ENCODE results near the gene KIF22.

KIF22 gene

DNA sequence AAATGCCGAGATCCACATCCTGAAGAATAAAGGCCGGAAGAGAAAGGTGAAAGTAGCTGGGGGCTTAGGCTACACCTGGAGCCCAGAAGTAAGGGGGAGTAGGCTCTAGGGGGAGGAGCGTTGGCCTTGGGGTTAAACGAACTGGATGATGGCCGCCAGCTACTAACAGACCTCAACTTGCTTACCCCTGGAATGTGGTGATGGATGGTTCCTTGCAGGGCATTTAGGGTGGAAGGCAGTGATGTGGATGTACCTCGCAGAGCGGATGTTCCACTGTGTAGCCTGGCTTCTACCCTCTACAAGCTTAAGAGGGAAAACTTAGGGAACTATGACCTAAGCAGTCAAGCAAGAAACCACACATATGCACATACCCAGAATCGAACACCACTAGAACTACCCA lies 13.5 kb downstream of the KIF22 start:
- no peak for DNase-seq (ENCODE audit: low read depth)

DNA sequence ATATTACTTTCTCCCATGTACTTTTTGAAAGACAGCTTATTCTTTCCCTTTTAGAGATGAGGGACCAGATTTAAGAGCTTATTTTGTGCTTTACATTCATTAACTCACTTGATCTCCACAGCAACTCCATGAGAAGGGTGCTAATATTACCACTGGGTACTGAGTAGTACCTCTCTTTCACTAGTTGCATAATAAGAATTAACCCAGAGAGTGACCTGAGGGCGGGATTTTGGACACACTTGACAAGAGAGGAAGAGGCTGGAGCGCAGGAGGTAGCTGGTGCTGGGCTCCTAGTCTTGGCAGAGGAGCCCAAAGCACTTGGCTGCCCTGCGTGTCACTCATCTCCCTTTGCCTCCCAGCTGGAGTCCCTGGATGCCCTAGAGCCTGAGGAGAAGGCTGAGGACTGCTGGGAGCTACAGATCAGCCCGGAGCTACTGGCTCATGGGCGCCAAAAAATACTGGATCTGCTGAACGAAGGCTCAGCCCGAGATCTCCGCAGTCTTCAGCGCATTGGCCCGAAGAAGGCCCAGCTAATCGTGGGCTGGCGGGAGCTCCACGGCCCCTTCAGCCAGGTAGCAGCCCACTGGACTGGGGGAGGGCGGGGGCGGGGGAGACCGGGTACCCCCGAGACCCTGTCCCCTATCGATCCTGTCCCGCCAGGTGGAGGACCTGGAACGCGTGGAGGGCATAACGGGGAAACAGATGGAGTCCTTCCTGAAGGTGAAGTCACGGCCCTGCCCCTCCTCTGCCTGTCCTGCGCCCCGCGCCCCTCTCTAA lies 14.1 kb downstream of the KIF22 start:
- no peak for DNase-seq (ENCODE audit: low read depth)

DNA sequence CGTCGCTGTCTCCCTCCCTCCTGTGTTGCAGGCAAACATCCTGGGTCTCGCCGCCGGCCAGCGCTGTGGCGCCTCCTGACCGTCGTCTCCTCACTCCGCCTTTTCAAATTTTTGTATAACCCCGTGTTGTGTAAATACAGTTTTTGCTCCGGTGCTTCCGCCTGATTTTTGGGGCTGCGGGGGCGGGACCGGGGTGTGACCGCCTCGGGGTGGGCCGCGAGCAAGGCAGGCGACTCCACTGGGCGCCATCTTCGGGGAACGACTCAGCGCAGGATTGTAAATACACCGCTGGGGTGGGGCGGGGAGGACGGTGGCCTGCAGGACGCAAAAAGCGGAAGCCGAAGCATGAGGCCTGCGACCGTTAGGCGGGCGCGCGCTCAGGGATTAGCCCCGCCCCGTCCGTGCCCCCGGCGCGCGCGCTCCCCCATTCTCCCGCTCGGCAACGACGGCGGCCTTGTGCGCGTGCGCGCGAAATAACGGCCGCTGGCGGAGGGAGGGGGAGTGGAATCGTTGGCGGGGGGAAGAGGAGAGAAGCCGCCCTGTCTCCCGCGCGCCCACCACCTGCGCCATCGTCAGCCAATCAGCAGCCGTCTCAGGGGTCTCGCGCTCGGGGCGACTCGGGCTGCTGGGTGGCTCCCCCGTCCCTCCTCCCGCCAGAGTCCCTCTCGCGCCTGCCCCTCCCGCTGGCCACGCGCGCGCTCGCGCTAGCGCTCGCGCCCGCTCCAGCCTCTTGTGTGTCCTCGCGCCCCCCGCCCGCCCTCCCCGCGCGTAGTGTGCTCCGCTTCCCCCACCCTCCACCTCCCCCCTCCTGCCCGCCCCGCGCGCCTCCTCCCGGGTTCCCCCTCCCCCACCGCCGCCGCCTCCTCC lies 14.9 kb downstream of the KIF22 start:
- DNase-seq (ENCODE audit: low read depth) = peak; percentile 86

DNA sequence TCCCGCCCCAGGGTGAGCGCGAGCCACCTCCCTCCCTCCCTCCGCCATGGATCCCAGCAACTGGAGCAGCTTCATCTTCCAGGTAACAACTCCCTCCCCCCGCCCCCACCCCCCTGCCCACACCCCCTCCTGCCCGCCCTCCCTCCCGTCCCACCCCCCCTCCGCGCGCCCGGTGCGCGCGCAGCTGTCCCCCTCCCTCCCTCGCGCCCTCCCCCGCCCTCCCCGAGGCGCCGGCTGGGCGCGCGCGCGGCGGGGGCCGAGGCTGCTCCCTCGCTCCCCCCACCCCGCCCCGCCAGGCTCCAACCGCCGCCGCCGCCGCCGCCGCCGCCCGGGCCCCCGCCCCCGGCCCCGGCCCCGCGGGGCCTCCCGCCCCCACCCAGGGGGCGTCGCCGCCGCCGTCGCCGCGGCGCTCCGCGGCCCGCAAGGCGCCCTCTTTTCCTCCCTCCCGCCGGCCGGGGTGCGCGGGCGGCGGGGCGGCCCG lies 15.6 kb downstream of the KIF22 start, which contains the start of gene MAZ:
TSS of gene MAZ (plus strand) at position 431 of the 481 bp plus-strand sequence. CDS start 173 bp downstream, outside the sequence.
- no peak for DNase-seq (ENCODE audit: low read depth)

DNA sequence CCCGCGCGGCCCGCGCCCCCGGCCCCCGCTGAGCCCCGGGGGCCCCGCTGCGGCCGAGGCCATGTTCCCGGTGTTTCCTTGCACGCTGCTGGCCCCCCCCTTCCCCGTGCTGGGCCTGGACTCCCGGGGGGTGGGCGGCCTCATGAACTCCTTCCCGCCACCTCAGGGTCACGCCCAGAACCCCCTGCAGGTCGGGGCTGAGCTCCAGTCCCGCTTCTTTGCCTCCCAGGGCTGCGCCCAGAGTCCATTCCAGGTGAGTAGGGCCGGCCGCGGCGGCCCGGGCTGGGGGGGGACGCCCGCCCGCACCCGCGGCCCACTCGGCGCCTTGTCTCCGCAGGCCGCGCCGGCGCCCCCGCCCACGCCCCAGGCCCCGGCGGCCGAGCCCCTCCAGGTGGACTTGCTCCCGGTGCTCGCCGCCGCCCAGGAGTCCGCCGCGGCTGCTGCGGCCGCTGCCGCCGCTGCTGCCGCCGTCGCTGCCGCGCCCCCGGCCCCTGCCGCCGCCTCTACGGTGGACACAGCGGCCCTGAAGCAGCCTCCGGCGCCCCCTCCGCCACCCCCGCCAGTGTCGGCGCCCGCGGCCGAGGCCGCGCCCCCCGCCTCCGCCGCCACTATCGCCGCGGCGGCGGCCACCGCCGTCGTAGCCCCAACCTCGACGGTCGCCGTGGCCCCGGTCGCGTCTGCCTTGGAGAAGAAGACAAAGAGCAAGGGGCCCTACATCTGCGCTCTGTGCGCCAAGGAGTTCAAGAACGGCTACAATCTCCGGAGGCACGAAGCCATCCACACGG lies 16.3 kb downstream of the KIF22 start:
- no peak for DNase-seq (ENCODE audit: low read depth)

DNA sequence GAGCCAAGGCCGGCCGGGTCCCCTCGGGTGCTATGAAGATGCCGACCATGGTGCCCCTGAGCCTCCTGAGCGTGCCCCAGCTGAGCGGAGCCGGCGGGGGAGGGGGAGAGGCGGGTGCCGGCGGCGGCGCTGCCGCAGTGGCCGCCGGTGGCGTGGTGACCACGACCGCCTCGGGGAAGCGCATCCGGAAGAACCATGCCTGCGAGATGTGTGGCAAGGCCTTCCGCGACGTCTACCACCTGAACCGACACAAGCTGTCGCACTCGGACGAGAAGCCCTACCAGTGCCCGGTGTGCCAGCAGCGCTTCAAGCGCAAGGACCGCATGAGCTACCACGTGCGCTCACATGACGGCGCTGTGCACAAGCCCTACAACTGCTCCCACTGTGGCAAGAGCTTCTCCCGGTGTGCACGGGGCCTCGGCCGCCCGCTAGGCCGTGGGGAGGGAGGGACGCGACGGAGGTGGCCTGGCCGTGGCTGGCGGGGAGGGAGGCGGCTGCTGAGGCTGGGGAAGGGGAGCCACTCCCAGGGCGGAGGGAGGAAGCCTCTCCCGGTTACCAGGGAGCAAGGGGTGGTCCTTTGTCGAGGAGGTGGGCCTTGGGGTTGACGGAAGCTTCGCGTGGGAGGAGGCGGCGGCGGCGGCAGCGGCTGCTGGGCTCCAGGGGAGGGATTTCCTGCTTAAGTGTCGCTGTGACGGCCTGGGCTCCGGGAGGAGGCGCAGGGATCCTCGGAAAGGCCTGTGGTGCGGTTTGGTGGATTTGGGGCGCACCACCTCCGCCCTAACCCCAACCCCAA lies 17.1 kb downstream of the KIF22 start:
- DNase-seq (ENCODE audit: low read depth) = no peak

DNA sequence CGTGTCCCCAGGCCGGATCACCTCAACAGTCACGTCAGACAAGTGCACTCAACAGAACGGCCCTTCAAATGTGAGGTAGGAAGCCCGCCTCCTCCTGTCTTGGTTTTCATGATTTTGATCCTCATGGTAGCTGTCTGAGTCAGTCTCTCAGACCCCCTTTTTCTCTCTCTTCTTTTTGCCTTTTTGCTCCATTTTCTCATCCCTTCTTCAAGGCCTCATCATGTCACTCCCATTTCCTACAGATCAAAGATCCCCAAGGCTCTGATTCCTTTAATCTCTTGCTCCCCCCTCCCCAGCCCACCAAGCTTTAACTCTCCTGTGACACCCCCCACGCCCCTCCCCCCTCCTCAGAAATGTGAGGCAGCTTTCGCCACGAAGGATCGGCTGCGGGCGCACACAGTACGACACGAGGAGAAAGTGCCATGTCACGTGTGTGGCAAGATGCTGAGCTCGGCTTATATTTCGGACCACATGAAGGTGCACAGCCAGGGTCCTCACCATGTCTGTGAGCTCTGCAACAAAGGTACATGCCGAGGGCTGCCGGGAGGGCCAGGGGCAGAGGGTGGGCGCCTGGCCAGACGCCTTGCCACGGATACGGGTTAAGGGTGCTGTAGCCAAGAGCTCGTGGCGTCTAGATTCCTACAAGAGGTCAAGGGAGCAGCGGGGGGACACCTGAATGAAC lies 17.8 kb downstream of the KIF22 start:
- DNase-seq (ENCODE audit: low read depth) = no peak

DNA sequence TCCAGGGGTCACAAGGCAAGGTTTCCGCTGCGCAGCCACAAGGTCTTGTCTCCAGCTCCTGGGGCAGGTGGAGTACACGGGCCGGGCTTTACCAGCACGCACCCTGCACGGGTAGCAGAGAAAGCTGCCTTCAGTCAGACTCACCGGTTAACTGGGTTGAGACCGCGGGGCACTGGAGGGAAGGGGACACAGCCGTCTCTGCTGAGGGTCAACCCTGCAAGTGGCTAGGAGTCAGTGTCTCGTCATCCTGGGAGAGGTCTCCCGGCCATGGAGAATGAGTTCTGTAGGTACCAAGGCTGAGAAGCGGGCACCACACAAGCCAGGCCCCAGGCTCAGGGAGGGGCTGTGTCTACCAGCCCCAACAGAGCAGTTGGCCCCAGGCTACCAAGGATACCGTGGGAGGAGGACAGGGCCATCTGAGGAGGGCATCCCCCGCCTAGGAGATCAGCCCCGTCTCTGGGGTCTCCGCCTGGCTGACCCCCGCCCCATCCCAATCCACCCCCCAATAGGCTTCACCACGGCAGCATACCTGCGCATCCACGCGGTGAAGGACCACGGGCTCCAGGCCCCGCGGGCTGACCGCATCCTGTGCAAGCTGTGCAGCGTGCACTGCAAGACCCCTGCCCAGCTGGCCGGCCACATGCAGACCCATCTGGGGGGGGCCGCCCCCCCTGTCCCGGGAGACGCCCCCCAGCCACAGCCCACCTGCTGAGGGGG lies 18.6 kb downstream of the KIF22 start:
- no peak for DNase-seq (ENCODE audit: low read depth)

DNA sequence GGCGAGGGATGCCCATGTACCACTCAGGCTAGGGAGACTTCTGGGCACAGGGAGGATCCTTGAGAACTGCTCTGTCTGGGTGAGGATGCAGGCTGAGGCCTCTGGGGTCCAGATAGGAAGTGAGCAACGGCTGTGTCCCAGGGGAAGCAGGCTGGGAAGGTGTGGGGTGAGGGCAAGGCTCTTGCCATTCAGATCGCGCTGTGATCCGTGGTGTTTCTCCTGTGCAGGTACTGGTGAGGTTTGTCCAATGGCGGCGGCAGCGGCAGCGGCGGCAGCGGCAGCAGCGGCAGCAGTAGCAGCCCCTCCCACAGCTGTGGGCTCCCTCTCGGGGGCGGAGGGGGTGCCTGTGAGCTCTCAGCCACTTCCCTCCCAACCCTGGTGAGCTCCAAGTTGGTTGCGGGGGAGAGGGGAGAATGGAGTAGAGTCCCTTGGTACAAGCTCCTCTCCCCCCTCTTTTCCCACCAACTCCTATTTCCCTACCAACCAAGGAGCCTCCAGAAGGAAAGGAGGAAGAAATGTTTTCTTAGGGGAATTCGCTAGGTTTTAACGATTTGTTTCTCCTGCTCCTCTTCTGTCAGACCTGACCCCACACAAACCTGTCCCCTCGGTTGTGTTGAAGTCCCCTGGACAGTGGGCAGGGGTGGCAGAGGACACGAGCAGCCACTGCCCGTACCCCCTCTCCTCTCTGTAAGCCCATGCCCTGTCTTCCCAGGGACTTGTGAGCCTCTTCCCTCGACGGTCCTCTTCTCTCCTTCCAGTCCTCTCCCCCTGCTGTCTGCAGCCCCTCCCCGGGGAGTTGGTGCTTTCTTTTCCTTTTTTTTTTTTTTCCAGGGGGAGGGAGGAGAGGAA lies 19.5 kb downstream of the KIF22 start:
- no peak for DNase-seq (ENCODE audit: low read depth)

DNA sequence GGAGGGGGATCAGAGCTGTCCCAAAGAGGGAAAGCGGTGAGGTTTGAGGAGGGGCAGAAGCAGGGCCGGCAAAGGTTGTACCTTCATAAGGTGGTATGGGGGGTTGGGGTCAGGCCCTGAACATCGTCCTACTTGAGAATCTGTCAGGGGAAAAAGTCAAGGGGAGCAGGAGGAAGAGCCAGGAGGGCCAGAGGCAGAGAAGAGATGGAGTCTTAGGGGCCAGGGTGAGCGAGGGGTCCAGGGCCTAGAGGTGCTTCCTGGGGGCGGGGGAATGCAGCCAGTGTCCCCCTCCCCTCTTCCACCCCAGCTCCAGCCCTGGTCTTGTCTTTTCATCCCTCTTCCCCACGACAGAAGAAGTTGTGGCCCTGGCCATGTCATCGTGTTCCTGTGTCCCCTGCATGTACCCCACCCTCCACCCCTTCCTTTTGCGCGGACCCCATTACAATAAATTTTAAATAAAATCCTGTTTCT lies 20.2 kb downstream of the KIF22 start:
- no peak for DNase-seq (ENCODE audit: low read depth)

DNA sequence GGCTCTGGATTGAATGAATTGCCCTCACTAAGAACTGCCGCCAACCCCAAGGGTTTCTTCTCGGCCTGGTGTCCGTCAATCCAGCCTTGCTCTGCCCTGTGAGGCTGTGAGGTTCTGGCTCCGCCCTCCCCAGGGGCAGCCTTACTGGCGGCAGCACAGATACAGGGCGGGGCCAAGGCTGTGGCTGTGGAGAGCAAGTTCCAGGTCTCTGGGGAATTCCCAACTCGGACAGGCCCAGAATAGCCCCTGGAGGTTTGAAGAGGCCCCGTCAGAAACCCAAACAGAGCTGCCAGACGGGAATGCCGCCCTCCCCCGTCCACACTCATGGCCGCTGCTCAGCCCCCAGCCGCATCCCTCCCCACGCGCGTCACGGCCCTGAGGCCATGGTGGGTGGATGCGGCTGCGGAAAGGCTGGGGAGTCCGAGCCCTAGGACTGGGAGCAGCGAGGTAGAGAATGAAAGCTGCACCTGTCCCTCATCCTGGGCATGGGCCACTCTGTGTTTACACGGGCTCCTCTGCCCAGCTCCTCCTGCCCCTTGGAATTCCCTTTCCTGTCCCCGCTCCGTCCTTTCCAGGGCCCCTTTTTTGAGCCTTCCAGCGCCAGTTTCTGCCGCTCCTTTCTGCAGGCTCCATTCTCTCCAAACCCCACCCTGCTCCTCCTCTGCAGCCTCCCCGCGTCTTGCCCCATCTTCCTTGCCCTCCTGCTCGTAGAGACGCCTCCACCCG lies 20.8 kb downstream of the KIF22 start:
- peak; percentile 91 for DNase-seq (ENCODE audit: low read depth)

DNA sequence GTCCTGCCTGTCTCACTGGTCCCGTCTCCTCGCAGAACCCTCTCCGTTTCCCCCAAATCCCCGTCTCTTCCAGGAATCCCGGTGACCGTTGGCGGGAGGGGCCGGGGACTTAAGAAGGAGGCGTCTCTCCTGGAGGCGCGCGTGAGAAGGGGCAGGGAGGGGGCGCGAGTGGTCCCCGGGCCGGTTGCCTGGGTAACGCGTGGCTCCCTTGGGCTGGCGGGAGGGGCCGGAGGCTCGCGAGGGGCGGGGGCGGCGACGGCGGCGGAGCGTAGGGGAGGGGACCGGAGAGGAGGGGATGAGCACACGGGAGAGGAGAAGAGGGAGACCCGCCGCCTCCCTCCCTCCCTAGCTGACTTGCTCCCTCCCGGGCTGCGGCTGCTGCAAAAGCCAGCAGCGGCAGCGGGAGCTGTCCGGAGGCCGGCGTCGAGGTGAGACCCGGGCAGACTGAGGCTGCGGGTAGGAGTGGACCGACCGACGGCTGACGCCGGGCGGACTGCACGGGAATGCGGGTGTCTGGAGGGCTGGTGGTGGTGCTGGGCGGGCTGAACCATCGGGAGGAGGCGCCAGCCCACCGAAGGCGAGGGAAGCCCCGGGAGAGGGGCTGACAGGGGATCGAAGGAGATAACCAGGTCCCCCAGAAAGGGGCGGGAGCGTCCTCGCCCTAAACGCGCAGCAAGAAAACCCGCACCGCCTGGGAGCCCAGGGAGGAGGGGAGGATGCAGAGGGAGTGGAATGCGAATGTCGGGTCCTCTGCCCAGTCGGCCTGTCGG lies 21.5 kb downstream of the KIF22 start, which contains the start of gene PRRT2:
TSS of gene PRRT2 (plus strand) at position 298 of the 770 bp plus-strand sequence. CDS start 862 bp downstream, outside the sequence.
- DNase-seq (ENCODE audit: low read depth) = no peak

DNA sequence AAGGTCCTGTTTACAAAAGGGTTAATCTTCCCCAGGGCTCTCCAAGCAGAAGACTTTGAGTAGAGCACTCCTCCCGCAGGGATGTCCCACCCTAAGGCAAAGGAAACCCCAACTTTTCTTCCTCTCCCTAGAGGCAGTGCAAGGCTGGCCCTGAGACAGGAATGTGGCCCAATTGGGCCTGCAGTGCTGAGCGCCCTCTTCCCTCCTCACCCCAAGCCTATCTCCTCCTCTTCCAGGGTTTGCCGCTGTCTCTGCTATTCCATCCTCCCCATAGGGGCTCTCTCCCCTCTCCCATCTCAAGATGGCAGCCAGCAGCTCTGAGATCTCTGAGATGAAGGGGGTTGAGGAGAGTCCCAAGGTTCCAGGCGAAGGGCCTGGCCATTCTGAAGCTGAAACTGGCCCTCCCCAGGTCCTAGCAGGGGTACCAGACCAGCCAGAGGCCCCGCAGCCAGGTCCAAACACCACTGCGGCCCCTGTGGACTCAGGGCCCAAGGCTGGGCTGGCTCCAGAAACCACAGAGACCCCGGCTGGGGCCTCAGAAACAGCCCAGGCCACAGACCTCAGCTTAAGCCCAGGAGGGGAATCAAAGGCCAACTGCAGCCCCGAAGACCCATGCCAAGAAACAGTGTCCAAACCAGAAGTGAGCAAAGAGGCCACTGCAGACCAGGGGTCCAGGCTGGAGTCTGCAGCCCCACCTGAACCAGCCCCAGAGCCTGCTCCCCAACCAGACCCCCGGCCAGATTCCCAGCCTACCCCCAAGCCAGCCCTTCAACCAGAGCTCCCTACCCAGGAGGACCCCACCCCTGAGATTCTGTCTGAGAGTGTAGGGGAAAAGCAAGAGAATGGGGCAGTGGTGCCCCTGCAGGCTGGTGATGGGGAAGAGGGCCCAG lies 22.4 kb downstream of the KIF22 start:
- DNase-seq (ENCODE audit: low read depth) = no peak

DNA sequence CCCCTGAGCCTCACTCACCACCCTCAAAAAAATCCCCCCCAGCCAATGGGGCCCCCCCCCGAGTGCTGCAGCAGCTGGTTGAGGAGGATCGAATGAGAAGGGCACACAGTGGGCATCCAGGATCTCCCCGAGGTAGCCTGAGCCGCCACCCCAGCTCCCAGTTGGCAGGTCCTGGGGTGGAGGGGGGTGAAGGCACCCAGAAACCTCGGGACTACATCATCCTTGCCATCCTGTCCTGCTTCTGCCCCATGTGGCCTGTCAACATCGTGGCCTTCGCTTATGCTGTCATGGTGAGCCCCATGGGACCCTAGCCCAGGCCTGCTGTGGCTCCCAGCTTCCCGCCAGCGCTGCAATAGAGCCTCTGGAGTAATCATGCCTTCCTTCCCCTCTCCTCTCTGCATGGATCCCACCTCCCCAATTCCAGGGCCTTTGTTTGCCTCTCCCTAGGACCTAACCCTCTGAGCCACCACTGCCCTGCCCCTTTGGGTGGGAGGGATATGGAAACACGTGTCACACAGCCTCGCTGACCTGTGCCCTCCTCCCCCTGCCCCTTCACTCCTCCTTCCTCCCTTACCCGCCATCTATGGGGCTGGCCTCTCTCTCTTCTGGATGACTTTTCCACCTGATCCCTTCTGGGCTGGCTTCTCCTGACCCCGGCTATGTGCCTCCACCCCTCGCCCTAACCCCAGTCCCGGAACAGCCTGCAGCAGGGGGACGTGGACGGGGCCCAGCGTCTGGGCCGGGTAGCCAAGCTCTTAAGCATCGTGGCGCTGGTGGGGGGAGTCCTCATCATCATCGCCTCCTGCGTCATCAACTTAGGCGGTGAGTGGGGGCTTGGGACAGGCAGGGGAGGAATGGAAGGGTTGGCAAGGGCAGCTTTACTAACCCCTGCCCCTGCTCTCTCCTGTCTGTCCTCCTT lies 23.4 kb downstream of the KIF22 start:
- DNase-seq (ENCODE audit: low read depth) = no peak

DNA sequence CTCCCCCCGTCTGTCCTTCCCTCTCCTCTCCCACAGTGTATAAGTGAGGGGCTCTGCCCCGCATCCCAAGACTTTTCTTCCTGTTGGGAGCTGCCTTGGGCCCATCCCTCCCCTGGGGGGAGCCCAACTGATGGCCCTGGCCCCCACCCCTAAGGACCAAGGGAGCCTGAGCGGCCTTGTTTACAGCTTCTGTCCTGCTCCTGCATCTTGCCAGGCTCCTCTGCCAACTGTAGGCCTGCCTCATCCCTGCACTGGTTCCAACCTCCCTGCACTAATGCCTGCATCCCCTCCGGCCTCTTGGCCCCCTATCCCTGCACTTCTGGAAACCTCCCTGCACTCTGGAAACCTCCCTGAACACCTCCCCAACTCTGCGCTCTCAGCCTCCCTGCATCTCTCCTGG lies 24.0 kb downstream of the KIF22 start:
- DNase-seq (ENCODE audit: low read depth) = no peak
